OCI-LY3 (cell line): ENCODE measurements around the gene CREBBP.

Experiments used
- CTCF ChIP-seq: fragments of 200-600, 300-600 bp; sonication (generic); IDR thresholded peaks from 2 replicates; pipeline ENCODE4 v1.5.1; 2014; ENCODE audit warnings: antibody characterized with exemption, low read length, low read depth
- EZH2phosphoT487 ChIP-seq: fragments of 200-600 bp; shearing (Covaris generic); IDR thresholded peaks from 2 replicates; pipeline ENCODE4 v1.6.1; 2018; ENCODE audit warnings: antibody characterized with exemption, mixed run types, low read depth

GRCh38 chr16:3824121-3824795, 56.3 kb downstream of the CREBBP start:
- TF ChIP-seq CTCF = no peak
- no peak for TF ChIP-seq EZH2phosphoT487
